ENCODE results near the gene SKOR2.

GRCh38 chr18:47244086-47244485 is 7.4 kb downstream of the SKOR2 start:
- TF ChIP-seq CTCF (IDR thresholded peaks at IDR 0.05; ENCODE audit: insufficient read depth, low read length) (no peak), GABPA (IDR thresholded peaks at IDR 0.05; ENCODE audit: low read depth) (no peak), POLR2AphosphoS5 (IDR thresholded peaks at IDR 0.05; ENCODE audit: low read depth) (no peak), REST (IDR thresholded peaks at IDR 0.05; ENCODE audit: insufficient replicate concordance, low read depth) (no peak), SPI1 (IDR thresholded peaks at IDR 0.05; ENCODE audit: borderline replicate concordance, low read depth) (no peak)

All from HL-60 (cell line).